Measurements from ENCODE around the gene CADPS2.

CADPS2 gene

GRCh38 chr7:122311734-122312450, 574.4 kb downstream of the CADPS2 start:
- DNase-seq (ENCODE audit: low read depth) = no peak
- no peak for TF ChIP-seq CTCF (conservative IDR thresholded peaks at IDR 0.05; ENCODE audit: low read depth, low read length)
- peak overlapping the region; percentile 28 for H3K4me3 ChIP-seq (ENCODE audit: low read depth, low read length)

- DNase-seq (ENCODE audit: low read depth) = no peak
- no peak for TF ChIP-seq CTCF (conservative IDR thresholded peaks at IDR 0.05; ENCODE audit: low read depth, low read length)
- no peak overlapping the region for H3K4me3 ChIP-seq (ENCODE audit: low read depth, low read length)
Measured at GRCh38 chr7:122311050-122311700, 575.1 kb downstream of the CADPS2 start.

- TF ChIP-seq CTCF (conservative IDR thresholded peaks at IDR 0.05; ENCODE audit: low read depth, low read length) = no peak
- DNase-seq (ENCODE audit: low read depth) = peak; percentile 42
- peak overlapping the region; percentile 52 for H3K4me3 ChIP-seq (ENCODE audit: low read depth, low read length)
Measured at GRCh38 chr7:122310119-122311021, 575.9 kb downstream of the CADPS2 start.

- TF ChIP-seq CTCF (conservative IDR thresholded peaks at IDR 0.05; ENCODE audit: low read depth, low read length) = no peak
- H3K4me3 ChIP-seq (ENCODE audit: low read depth, low read length) = no peak overlapping the region
- no peak for DNase-seq (ENCODE audit: low read depth)
Measured at GRCh38 chr7:122309421-122309820, 576.8 kb downstream of the CADPS2 start.

- no peak for DNase-seq (ENCODE audit: low read depth)
- no peak overlapping the region for H3K4me3 ChIP-seq (ENCODE audit: low read depth, low read length)
- TF ChIP-seq CTCF (conservative IDR thresholded peaks at IDR 0.05; ENCODE audit: low read depth, low read length) = no peak
Measured at GRCh38 chr7:122307228-122307621, 579.0 kb downstream of the CADPS2 start.

GRCh38 chr7:122306320-122307227, 579.7 kb downstream of the CADPS2 start:
- H3K4me3 ChIP-seq (ENCODE audit: low read depth, low read length) = no peak overlapping the region
- no peak for DNase-seq (ENCODE audit: low read depth)
- no peak for TF ChIP-seq CTCF (conservative IDR thresholded peaks at IDR 0.05; ENCODE audit: low read depth, low read length)
